H9 (cell line): ENCODE data around the gene METTL22. TPM values are rescaled to one million over a fixed set of nuclear protein-coding genes. Genes with fewer than 3 reads are reported as not detected.

Experiments
- DNase-seq: peaks from one replicate; pipeline ENCODE4 v3.0.0-alpha.2; 2017
- H2AFZ ChIP-seq: one replicate; pipeline ENCODE4 v1.6.1; 2013; ENCODE audit warnings: mild to moderate bottlenecking, low read length, control low read depth, moderate library complexity
- H2AK5ac ChIP-seq: 2 replicates; pipeline ENCODE4 v1.6.1; 2013; ENCODE audit warnings: low read length, control low read depth, mixed read lengths; ENCODE audit not compliant: insufficient read length
- H2BK120ac ChIP-seq: one replicate; pipeline ENCODE4 v1.6.1; 2013; ENCODE audit warnings: low read depth, mild to moderate bottlenecking, low read length, control low read depth, inconsistent platforms; ENCODE audit not compliant: poor library complexity, severe bottlenecking
- H2BK12ac ChIP-seq: 2 replicates; pipeline ENCODE4 v1.6.1; 2013; ENCODE audit warnings: low read length, control low read depth, mixed read lengths, low read depth; ENCODE audit not compliant: insufficient read length
- H2BK15ac ChIP-seq: 2 replicates; pipeline ENCODE4 v1.6.1; 2013; ENCODE audit warnings: low read depth, low read length, control low read depth
- H2BK20ac ChIP-seq: one replicate; pipeline ENCODE4 v1.6.1; 2013; ENCODE audit warnings: low read depth, mild to moderate bottlenecking, low read length, control low read depth, inconsistent platforms; ENCODE audit not compliant: poor library complexity, severe bottlenecking
- H2BK5ac ChIP-seq: 2 replicates; pipeline ENCODE4 v1.6.1; 2013; ENCODE audit warnings: low read length, control low read depth, mixed read lengths; ENCODE audit not compliant: insufficient read length
- H3K14ac ChIP-seq: 2 replicates; pipeline ENCODE4 v1.6.1; 2013; ENCODE audit warnings: low read length, control low read depth; ENCODE audit not compliant: insufficient read depth
- H3K18ac ChIP-seq: 2 replicates; pipeline ENCODE4 v1.6.1; 2013; ENCODE audit warnings: low read depth, mild to moderate bottlenecking, mixed read lengths, low read length, control low read depth; ENCODE audit not compliant: insufficient read length
- H3K23ac ChIP-seq: 2 replicates; pipeline ENCODE4 v1.6.1; 2013; ENCODE audit warnings: low read length, control low read depth, mixed read lengths, low read depth; ENCODE audit not compliant: insufficient read length
- H3K23me2 ChIP-seq: 2 replicates; pipeline ENCODE4 v1.6.1; 2013; ENCODE audit warnings: low read depth, mild to moderate bottlenecking, mixed read lengths, low read length, control low read depth; ENCODE audit not compliant: insufficient read length, poor library complexity, severe bottlenecking
- H3K27ac ChIP-seq: 2 replicates; pipeline ENCODE4 v1.5.1; 2013; ENCODE audit warnings: low read length, control low read depth, mixed read lengths, low read depth; ENCODE audit not compliant: insufficient read length
- H3K27me3 ChIP-seq: 2 replicates; pipeline ENCODE4 v1.6.1; 2013; ENCODE audit warnings: low read length, control low read depth, inconsistent platforms; ENCODE audit not compliant: insufficient read depth
- H3K4ac ChIP-seq: 2 replicates; pipeline ENCODE4 v1.6.1; 2013; ENCODE audit warnings: low read depth, mild to moderate bottlenecking, control low read depth, inconsistent platforms, low read length, moderate library complexity
- H3K4me1 ChIP-seq: 2 replicates; pipeline ENCODE4 v1.6.1; 2013; ENCODE audit warnings: low read length, control low read depth, inconsistent platforms; ENCODE audit not compliant: insufficient read depth
- H3K4me2 ChIP-seq: 2 replicates; pipeline ENCODE4 v1.6.1; 2013; ENCODE audit warnings: low read length, control low read depth, mixed read lengths; ENCODE audit not compliant: insufficient read length, insufficient read depth
- H3K56ac ChIP-seq: 2 replicates; pipeline ENCODE4 v1.6.1; 2013; ENCODE audit warnings: low read depth, mild to moderate bottlenecking, mixed read lengths, low read length, control low read depth; ENCODE audit not compliant: insufficient read length
- H3K79me1 ChIP-seq: 2 replicates; pipeline ENCODE4 v1.6.1; 2013; ENCODE audit warnings: low read depth, mild to moderate bottlenecking, moderate library complexity, low read length, control low read depth, inconsistent platforms; ENCODE audit not compliant: insufficient read depth, poor library complexity, severe bottlenecking
- H3K79me2 ChIP-seq: 2 replicates; pipeline ENCODE4 v1.6.1; 2013; ENCODE audit warnings: low read length, control low read depth, inconsistent platforms; ENCODE audit not compliant: insufficient read depth
- H3K9ac ChIP-seq: 2 replicates; pipeline ENCODE4 v1.6.1; 2013; ENCODE audit warnings: low read length, control low read depth, mixed read lengths; ENCODE audit not compliant: insufficient read length; ENCODE audit errors: extremely low read depth
- H3K9me3 ChIP-seq: one replicate; pipeline ENCODE4 v1.6.1; 2013; ENCODE audit warnings: low read depth, low read length, inconsistent platforms; ENCODE audit not compliant: control insufficient read depth
- H3T11ph ChIP-seq: one replicate; pipeline ENCODE4 v1.6.1; 2013; ENCODE audit warnings: mild to moderate bottlenecking, low read length, control low read depth, inconsistent platforms
- H4K20me1 ChIP-seq: one replicate; pipeline ENCODE4 v1.6.1; 2013; ENCODE audit not compliant: control insufficient read depth, insufficient read length, insufficient read depth
- H4K5ac ChIP-seq: 2 replicates; pipeline ENCODE4 v1.6.1; 2013; ENCODE audit warnings: low read depth, mild to moderate bottlenecking, mixed read lengths, low read length, control low read depth; ENCODE audit not compliant: insufficient read length
- H4K8ac ChIP-seq: replicated peaks from 2 replicates; pipeline ENCODE4 v1.6.1; 2013; ENCODE audit warnings: low read length, control low read depth, mixed read lengths, low read depth; ENCODE audit not compliant: insufficient read length
- H4K91ac ChIP-seq: 2 replicates; pipeline ENCODE4 v1.6.1; 2013; ENCODE audit warnings: low read depth, mild to moderate bottlenecking, moderate library complexity, mixed read lengths, low read length, control low read depth; ENCODE audit not compliant: insufficient read length
- H3K27ac Mint-ChIP-seq, 3 experiments: 2 replicates in 2 of 3; 3 replicates in 1 of 3; pipeline ENCODE4 v1.8.0; 2020 to 2021; ENCODE audit warnings: mixed read lengths in 3 of 3, mild to moderate bottlenecking in 1 of 3, moderate library complexity in 1 of 3
- H3K27me3 Mint-ChIP-seq: 2 replicates; pipeline ENCODE4 v1.8.0; 2021; ENCODE audit warnings: low read depth, mild to moderate bottlenecking, moderate library complexity, mixed read lengths
- H3K36me3 Mint-ChIP-seq, 3 experiments: 2 replicates in 2 of 3; 3 replicates in 1 of 3; pipeline ENCODE4 v1.8.0; 2020 to 2021; ENCODE audit warnings: low read depth in 3 of 3, mixed read lengths in 3 of 3; ENCODE audit not compliant: insufficient read depth in 1 of 3
- H3K4me1 Mint-ChIP-seq, 2 experiments: 2 replicates each; pipeline ENCODE4 v1.8.0; 2020; ENCODE audit warnings: mixed read lengths in 2 of 2
- H3K4me3 Mint-ChIP-seq, 2 experiments: 2 replicates in 1 of 2; 3 replicates in 1 of 2; pipeline ENCODE4 v1.8.0; 2020 to 2021; ENCODE audit warnings: mild to moderate bottlenecking in 2 of 2, mixed read lengths in 2 of 2, moderate library complexity in 1 of 2
- H3K9me3 Mint-ChIP-seq, 2 experiments: 2 replicates in 1 of 2; 3 replicates in 1 of 2; pipeline ENCODE4 v1.8.0; 2020; ENCODE audit warnings: mild to moderate bottlenecking in 2 of 2, mixed read lengths in 2 of 2, moderate library complexity in 1 of 2
- CTCF ChIP-seq: fragments of 200-600 bp; sonication (generic); conservative IDR thresholded peaks from 3 replicates; pipeline ENCODE4 v1.8.0; 2021; ENCODE audit warnings: antibody characterized with exemption, mild to moderate bottlenecking
- WGBS: extraction: QIAGEN DNeasy Blood & Tissue Kit; methylation state at CpG from one replicate; pipeline ENCODE4 v1.1.7; 2013; ENCODE audit warnings: missing lambda C conversion rate, low lambda C conversion rate, mixed read lengths; ENCODE audit not compliant: insufficient read length; ENCODE audit errors: extremely low coverage; 5-methylcytosine and 5-hydroxymethylcytosine counted together
- total RNA-seq: library from RNA; stranded (reverse); gene quantifications from 2 replicates; pipeline ENCODE4 v1.2.1, GENCODE V29; 2021

The METTL22 gene
- total RNA-seq, 1 experiment from 2014 or later = 51.9 TPM

GRCh38 chr16:8642146-8642545 is 20.6 kb downstream of the METTL22 start:
- Mint-ChIP-seq H3K4me3 (no peak overlapping the region), H3K36me3 (peaks cover 75 to 94% (median 92%) of the 10 kb centered on the region in 3 experiments)
- no peak overlapping the region for H3K56ac ChIP-seq

More at GRCh38 chr16:8642146-8642545, 20.6 kb downstream of the METTL22 start:
- Histone ChIP-seq H4K5ac (no peak overlapping the region), H3K23ac (no peak overlapping the region), H3K79me2 (no peaks in the 10 kb centered on the region), H4K20me1 (no peaks in the 10 kb centered on the region), H3K23me2 (no peaks in the 10 kb centered on the region), H3K27ac (no peak overlapping the region), H3K18ac (no peak overlapping the region), H3K9ac (no peak overlapping the region), H3K4me1 (no peaks in the 10 kb centered on the region), H3K27me3 (no peaks in the 10 kb centered on the region), H4K91ac (no peak overlapping the region), H3T11ph (no peak overlapping the region), H2BK20ac (no peak overlapping the region), H2BK120ac (no peak overlapping the region), H3K4ac (no peak overlapping the region), H2BK5ac (no peak overlapping the region), H3K9me3 (no peaks in the 10 kb centered on the region), H2AFZ (no peak overlapping the region), H3K79me1 (no peaks in the 10 kb centered on the region), H3K14ac (no peak overlapping the region), H4K8ac (no peak overlapping the region), H3K4me2 (no peak overlapping the region), H2BK15ac (no peak overlapping the region), H2BK12ac (no peak overlapping the region), H2AK5ac (no peak overlapping the region)
- WGBS = no CpG with 5 or more reads among the region's 16 CpGs
- TF ChIP-seq CTCF = no peak
- DNase-seq = no peak
- no peaks in the 10 kb centered on the region for H3K9me3 Mint-ChIP-seq
- no peaks in the 10 kb centered on the region for H3K4me1 Mint-ChIP-seq
- no peak overlapping the region; a peak in 1 of 7 replicates for H3K27ac Mint-ChIP-seq
- no peaks in the 10 kb centered on the region for H3K27me3 Mint-ChIP-seq
